ENCODE results near the gene GALNT11.
"Not testable (repeated sequence)": the region's sequence is repeated elsewhere in the genome, so short reads cannot be mapped to it uniquely, and the experiment has no call there.

GALNT11 gene

DNA sequence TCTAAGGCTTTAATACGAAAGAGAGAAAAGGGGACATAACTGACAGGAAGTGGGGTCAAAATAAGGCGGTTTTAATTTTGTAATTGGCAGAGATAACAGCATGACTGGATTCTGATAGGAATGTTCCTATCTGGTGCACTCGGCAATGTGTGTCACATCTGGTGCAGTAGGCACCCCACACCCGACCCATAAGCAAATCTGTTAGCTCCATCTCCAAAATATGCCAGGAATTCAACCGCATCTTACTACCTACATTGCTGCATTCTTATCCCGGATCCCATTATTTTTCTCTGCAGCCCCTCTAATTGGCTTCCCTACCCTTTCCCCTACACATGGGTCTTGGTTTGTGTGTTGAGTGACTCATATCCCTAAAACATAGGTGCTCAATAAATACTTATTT lies 19.1 kb upstream of the GALNT11 start:
- H3K4me3 ChIP-seq (ENCODE audit: extremely low read depth, insufficient read depth, low read length, poor library complexity, severe bottlenecking): no peak overlapping the region
- H3K27ac ChIP-seq (ENCODE audit: low read depth, low read length, severe bottlenecking): no peak overlapping the region
- H3K9me3 ChIP-seq (ENCODE audit: control insufficient read depth, low read length): no peaks in the 10 kb centered on the region
- H3K4me1 ChIP-seq (ENCODE audit: control insufficient read depth, insufficient read depth, low read length, poor library complexity, severe bottlenecking): no peaks in the 10 kb centered on the region
- 86 to 88% methylated on average over 5 of the region's 6 CpGs for WGBS, 2 experiments (ENCODE audit: insufficient coverage in 2 of 2)
- no peaks in the 10 kb centered on the region for H3K36me3 ChIP-seq (ENCODE audit: control insufficient read depth, insufficient read depth, low read length)

DNA sequence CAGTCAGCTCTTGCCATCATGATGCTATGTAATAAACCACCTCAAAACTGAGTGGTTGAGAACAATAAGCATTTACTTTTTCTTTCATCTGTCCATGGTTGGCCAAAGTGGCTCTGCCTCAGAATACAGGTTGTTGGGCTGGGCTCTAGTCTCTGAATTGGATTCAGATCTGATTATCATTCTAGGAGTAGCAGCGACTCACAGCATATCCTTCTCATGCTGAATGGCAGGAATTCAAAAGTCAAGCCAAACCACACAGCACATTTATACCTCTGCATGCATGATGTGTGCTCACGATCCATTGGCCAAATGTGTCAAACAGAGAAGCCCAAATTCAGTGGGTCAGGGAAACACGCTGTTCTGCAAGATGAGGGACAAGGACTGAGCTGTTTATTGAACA lies 13.6 kb upstream of the GALNT11 start:
- no peaks in the 10 kb centered on the region for H3K4me1 ChIP-seq (ENCODE audit: control insufficient read depth, insufficient read depth, low read length, poor library complexity, severe bottlenecking)
- H3K27ac ChIP-seq (ENCODE audit: low read depth, low read length, severe bottlenecking): no peak overlapping the region
- no peaks in the 10 kb centered on the region for H3K36me3 ChIP-seq (ENCODE audit: control insufficient read depth, insufficient read depth, low read length)
- WGBS, 2 experiments (ENCODE audit: insufficient coverage in 2 of 2): 92 to 100% methylated on average over 1 to 2 of the region's 3 CpGs
- no peaks in the 10 kb centered on the region for H3K9me3 ChIP-seq (ENCODE audit: control insufficient read depth, low read length)
- H3K4me3 ChIP-seq (ENCODE audit: extremely low read depth, insufficient read depth, low read length, poor library complexity, severe bottlenecking): no peak overlapping the region

DNA sequence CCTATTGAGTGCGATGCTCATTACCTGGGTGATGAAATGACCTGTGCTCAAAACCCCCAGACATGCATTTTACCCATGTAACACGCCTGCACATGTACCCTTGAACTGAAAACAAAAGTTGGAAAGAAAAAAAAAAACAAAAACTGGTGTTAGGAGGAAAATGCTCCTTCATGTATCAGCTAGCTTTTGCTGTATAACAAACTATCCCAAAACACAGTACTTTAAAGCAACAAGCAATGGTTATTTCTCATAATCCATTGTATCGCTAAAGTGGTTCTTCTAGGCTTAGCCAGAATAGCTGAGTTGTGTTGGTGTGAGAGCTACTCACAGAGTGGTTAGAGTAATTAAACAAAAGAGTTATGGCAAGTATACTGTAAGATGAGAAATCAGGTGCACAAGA lies 12.2 kb upstream of the GALNT11 start:
- H3K4me3 ChIP-seq (ENCODE audit: extremely low read depth, insufficient read depth, low read length, poor library complexity, severe bottlenecking): no peak overlapping the region
- no peaks in the 10 kb centered on the region for H3K36me3 ChIP-seq (ENCODE audit: control insufficient read depth, insufficient read depth, low read length)
- H3K9me3 ChIP-seq (ENCODE audit: control insufficient read depth, low read length): no peaks in the 10 kb centered on the region
- H3K4me1 ChIP-seq (ENCODE audit: control insufficient read depth, insufficient read depth, low read length, poor library complexity, severe bottlenecking): no peaks in the 10 kb centered on the region
- WGBS, 2 experiments (ENCODE audit: insufficient coverage in 2 of 2): 100% methylated on average over 1 of the region's 3 CpGs; no CpG with 5 or more reads in 1 of the 2 experiments
- H3K27ac ChIP-seq (ENCODE audit: low read depth, low read length, severe bottlenecking): no peak overlapping the region

DNA sequence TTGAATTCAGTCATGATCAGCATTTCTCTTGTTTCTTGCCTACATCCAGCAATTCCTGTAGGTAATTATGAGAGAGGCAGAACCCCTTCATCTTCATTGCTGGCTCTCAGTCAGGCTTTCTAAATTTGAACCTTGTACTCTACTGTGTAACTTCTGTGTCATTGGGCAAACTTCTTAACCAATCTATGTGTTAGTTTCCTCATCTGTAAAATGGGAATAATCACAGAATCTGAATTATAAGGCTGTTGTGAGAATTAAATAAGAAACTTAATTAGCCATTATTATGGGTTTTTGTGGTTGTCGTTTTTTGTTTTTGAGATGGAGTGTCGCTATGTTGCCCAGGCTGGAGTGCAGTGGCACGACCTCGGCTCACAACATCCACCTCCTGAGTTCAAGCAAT lies 11.5 kb upstream of the GALNT11 start:
- Histone ChIP-seq H3K4me3 (ENCODE audit: extremely low read depth, insufficient read depth, low read length, poor library complexity, severe bottlenecking) (no peak overlapping the region), H3K27ac (ENCODE audit: low read depth, low read length, severe bottlenecking) (no peak overlapping the region), H3K36me3 (ENCODE audit: control insufficient read depth, insufficient read depth, low read length) (no peaks in the 10 kb centered on the region), H3K4me1 (ENCODE audit: control insufficient read depth, insufficient read depth, low read length, poor library complexity, severe bottlenecking) (peaks cover 2% of the 10 kb centered on the region), H3K9me3 (ENCODE audit: control insufficient read depth, low read length) (no peaks in the 10 kb centered on the region)
- 80% methylated on average over 2 of the region's 4 CpGs; no CpG with 5 or more reads in 1 of the 2 experiments for WGBS, 2 experiments (ENCODE audit: insufficient coverage in 2 of 2)

- H3K36me3 ChIP-seq (ENCODE audit: control insufficient read depth, insufficient read depth, low read length): no peaks in the 10 kb centered on the region
- WGBS, 2 experiments (ENCODE audit: insufficient coverage in 2 of 2): 89 to 90% methylated on average over 3 to 5 of the region's 5 CpGs
- no peak overlapping the region for H3K27ac ChIP-seq (ENCODE audit: low read depth, low read length, severe bottlenecking)
- H3K4me1 ChIP-seq (ENCODE audit: control insufficient read depth, insufficient read depth, low read length, poor library complexity, severe bottlenecking): peaks cover 9% of the 10 kb centered on the region
- no peaks in the 10 kb centered on the region for H3K9me3 ChIP-seq (ENCODE audit: control insufficient read depth, low read length)
- H3K4me3 ChIP-seq (ENCODE audit: extremely low read depth, insufficient read depth, low read length, poor library complexity, severe bottlenecking): no peak overlapping the region
Observed at GRCh38 chr7:152014722-152015121, 10.8 kb upstream of the GALNT11 start.

DNA sequence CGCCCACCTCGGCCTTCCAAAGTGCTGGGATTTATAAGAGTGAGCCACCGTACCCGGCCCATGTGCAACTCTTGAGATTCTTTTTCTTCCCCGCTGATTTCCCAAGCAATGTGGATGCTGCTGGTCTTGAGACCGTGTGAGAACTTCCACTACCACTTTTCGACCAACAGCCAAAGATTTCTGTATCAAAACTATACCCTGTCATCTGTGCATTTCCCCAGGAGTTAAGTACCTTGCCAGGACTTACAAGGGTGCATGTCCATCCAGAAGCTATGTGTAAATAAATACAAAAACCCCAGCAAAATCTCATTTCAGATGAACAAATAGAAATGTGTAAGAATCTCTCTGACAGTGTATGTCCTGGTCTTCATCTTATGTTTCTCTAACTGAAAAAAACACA lies 9.9 kb upstream of the GALNT11 start:
- no peaks in the 10 kb centered on the region for H3K9me3 ChIP-seq (ENCODE audit: control insufficient read depth, low read length)
- no peak overlapping the region for H3K4me3 ChIP-seq (ENCODE audit: extremely low read depth, insufficient read depth, low read length, poor library complexity, severe bottlenecking)
- no peak overlapping the region for H3K27ac ChIP-seq (ENCODE audit: low read depth, low read length, severe bottlenecking)
- H3K4me1 ChIP-seq (ENCODE audit: control insufficient read depth, insufficient read depth, low read length, poor library complexity, severe bottlenecking): peaks cover 15% of the 10 kb centered on the region
- WGBS, 2 experiments (ENCODE audit: insufficient coverage in 2 of 2): 95 to 96% methylated on average over 6 to 7 of the region's 7 CpGs
- no peaks in the 10 kb centered on the region for H3K36me3 ChIP-seq (ENCODE audit: control insufficient read depth, insufficient read depth, low read length)

GRCh38 chr7:152016947-152017346 lies 8.5 kb upstream of the GALNT11 start:
- Histone ChIP-seq H3K4me1 (ENCODE audit: control insufficient read depth, insufficient read depth, low read length, poor library complexity, severe bottlenecking) (peaks cover 15% of the 10 kb centered on the region), H3K9me3 (ENCODE audit: control insufficient read depth, low read length) (no peaks in the 10 kb centered on the region), H3K4me3 (ENCODE audit: extremely low read depth, insufficient read depth, low read length, poor library complexity, severe bottlenecking) (no peak overlapping the region), H3K36me3 (ENCODE audit: control insufficient read depth, insufficient read depth, low read length) (no peaks in the 10 kb centered on the region), H3K27ac (ENCODE audit: low read depth, low read length, severe bottlenecking) (no peak overlapping the region)
- WGBS, 2 experiments (ENCODE audit: insufficient coverage in 2 of 2): 88 to 100% methylated on average over 1 to 2 of the region's 3 CpGs

- not testable (repeated sequence) for H3K9me3 ChIP-seq (ENCODE audit: control insufficient read depth, low read length); H3K27ac ChIP-seq (ENCODE audit: low read depth, low read length, severe bottlenecking); H3K36me3 ChIP-seq (ENCODE audit: control insufficient read depth, insufficient read depth, low read length); H3K4me3 ChIP-seq (ENCODE audit: extremely low read depth, insufficient read depth, low read length, poor library complexity, severe bottlenecking)
- H3K4me1 ChIP-seq (ENCODE audit: control insufficient read depth, insufficient read depth, low read length, poor library complexity, severe bottlenecking): peaks cover 15% of the 10 kb centered on the region
- WGBS, 2 experiments (ENCODE audit: insufficient coverage in 2 of 2): 79 to 89% methylated on average over 5 to 6 of the region's 6 CpGs
Observed at GRCh38 chr7:152017683-152018082, 7.8 kb upstream of the GALNT11 start.

DNA sequence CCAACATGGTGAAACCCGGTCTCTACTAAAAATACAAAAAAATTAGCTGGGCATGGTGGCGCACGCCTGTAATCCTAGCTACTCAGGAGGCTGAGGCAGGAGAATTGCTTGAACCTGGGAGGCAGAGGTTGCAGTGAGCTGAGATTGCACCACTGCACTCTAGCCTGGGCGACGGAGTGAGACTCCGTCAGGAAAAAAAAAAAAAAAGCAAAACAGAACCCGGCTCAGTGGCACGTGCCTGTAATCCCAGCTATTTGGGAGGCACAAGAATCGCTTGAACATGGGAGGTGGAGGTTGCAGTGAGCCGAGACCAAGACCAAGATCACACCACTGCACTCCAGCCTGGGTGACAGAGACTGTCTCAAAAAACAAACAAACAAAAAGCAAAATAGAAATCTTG lies 3.7 kb upstream of the GALNT11 start:
- not testable (repeated sequence) for H3K4me3 ChIP-seq (ENCODE audit: extremely low read depth, insufficient read depth, low read length, poor library complexity, severe bottlenecking); H3K9me3 ChIP-seq (ENCODE audit: control insufficient read depth, low read length); H3K27ac ChIP-seq (ENCODE audit: low read depth, low read length, severe bottlenecking); H3K36me3 ChIP-seq (ENCODE audit: control insufficient read depth, insufficient read depth, low read length)
- WGBS, 2 experiments (ENCODE audit: insufficient coverage in 2 of 2): 93 to 95% methylated on average over 5 of the region's 10 CpGs
- peaks cover 15% of the 10 kb centered on the region for H3K4me1 ChIP-seq (ENCODE audit: control insufficient read depth, insufficient read depth, low read length, poor library complexity, severe bottlenecking)

DNA sequence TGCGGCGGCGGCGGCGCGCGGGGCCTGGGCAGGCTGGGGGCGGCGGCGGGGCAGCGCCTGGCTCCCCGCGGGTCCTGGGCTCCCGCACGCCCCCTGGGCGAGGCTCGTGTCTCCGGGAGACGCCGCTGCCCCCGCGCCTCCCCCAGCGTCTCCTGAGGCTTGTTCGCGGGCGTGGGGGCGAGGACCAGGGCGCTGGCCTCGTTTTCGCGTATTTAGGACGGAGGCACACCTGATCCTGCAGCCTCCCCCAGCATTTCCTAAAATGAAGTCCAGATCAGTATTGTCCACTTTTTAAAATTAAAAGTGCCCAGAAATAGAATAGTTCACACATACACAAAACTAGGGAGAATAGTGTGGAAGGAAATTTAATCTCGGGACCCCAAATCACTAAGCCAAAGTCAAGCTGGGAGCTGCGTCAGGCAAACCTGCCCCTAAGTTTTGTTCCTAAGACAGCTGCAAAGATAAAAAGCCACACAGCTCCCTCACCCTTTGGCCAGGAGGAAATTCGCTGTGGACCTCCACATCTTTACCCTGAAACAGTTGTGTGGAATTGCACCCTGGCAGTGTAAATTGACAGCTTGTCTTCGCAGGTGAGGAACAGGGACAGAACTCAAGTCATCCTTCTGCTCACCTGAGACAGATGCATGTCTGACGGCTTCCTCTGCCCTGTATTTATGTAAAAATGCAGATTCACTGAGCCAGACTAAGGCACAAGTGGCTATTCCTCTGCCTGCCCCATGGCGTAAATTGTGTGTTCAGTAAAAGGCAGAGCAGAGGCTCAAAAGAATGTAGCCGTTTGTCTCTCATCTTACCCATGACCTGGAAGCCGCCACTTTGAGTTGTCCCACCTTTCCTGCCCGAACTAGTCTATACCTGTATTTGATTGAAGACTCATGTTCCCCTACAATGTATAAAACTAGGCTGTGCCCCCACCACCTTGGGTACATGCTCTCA lies 740 bp downstream of the GALNT11 start:
- H3K4me3 ChIP-seq (ENCODE audit: extremely low read depth, insufficient read depth, low read length, poor library complexity, severe bottlenecking): peak overlapping the region; percentile 55

More for the DNA sequence above, 740 bp downstream of the GALNT11 start:
- Histone ChIP-seq H3K36me3 (ENCODE audit: control insufficient read depth, insufficient read depth, low read length) (peaks cover 19% of the 10 kb centered on the region), H3K4me1 (ENCODE audit: control insufficient read depth, insufficient read depth, low read length, poor library complexity, severe bottlenecking) (no peaks in the 10 kb centered on the region), H3K9me3 (ENCODE audit: control insufficient read depth, low read length) (no peaks in the 10 kb centered on the region), H3K27ac (ENCODE audit: low read depth, low read length, severe bottlenecking) (peak overlapping the region; percentile 49)
- WGBS, 2 experiments (ENCODE audit: insufficient coverage in 2 of 2): 28 to 44% methylated on average over 14 to 25 of the region's 41 CpGs

All from mesodermal cell (in vitro differentiated cells).